Right atrium auricular region (tissue), 2 donors: ENCODE data around the gene ERN1. TPM values are rescaled to one million over a fixed set of nuclear protein-coding genes. Genes with fewer than 3 reads are reported as not detected.

Experiments used
- DNase-seq: peaks from one replicate; pipeline ENCODE4 v3.0.0-alpha.2; 2019; ENCODE audit warnings: low spot score
- H3K27ac ChIP-seq, 2 donors: fragments of 200-600 bp; sonication (generic); 1 replicate in 1 of 2; 2 replicates in 1 of 2; pipeline ENCODE4 v1.5.1; 2016 to 2019
- H3K27me3 ChIP-seq, 2 donors: fragments of 200-600 bp; sonication (generic); one replicate each; pipeline versions ENCODE4 v1.5.1 to v1.6.0; 2017 to 2019
- H3K36me3 ChIP-seq: fragments of 200-600 bp; sonication (generic); one replicate; pipeline ENCODE4 v1.5.1; 2016
- H3K4me1 ChIP-seq, 2 donors: fragments of 200-600 bp; sonication (generic); one replicate each; pipeline versions ENCODE4 v1.5.1 to v1.6.0; 2017 to 2019
- H3K4me3 ChIP-seq, 2 donors: fragments of 200-600 bp; sonication (generic); 1 replicate in 1 of 2; 2 replicates in 1 of 2; pipeline ENCODE4 v1.5.1; 2017 to 2019; ENCODE audit warnings: mild to moderate bottlenecking in 1 of 2, moderate library complexity in 1 of 2
- H3K9me3 ChIP-seq, 2 donors: fragments of 200-600 bp; sonication (generic); one replicate each; pipeline ENCODE4 v1.5.1; 2019
- CTCF ChIP-seq, 2 donors: fragments of 200-600 bp; sonication (generic); IDR thresholded peaks; one replicate each; pipeline ENCODE4 v1.5.1; 2019; ENCODE audit warnings: antibody characterized with exemption in 2 of 2
- total RNA-seq, 2 donors: library from RNA; depleted of rRNA; stranded (reverse); fragments of >200 nt; gene quantifications; one replicate each; pipeline ENCODE4 v1.1.0, GENCODE V29; 2016

Gene ERN1
- total RNA-seq, 2 donors from 2014 or later: 7.0 to 11.9 TPM

- Histone ChIP-seq H3K4me1 (peaks cover 0 to 50% of the 10 kb centered on the region in 2 donors), H3K27me3 (no peaks in the 10 kb centered on the region)
Observed at GRCh38 chr17:64148699-64149098, 18.8 kb upstream of the ERN1 start.

GRCh38 chr17:64148017-64148631 lies 18.2 kb upstream of the ERN1 start:
- H3K4me1 ChIP-seq: peaks cover 0 to 45% of the 10 kb centered on the region in 2 donors
- H3K9me3 ChIP-seq: no peaks in the 10 kb centered on the region
- H3K27me3 ChIP-seq: no peaks in the 10 kb centered on the region
- H3K27ac ChIP-seq: peak overlapping the region; percentile 97
- H3K36me3 ChIP-seq: peaks cover 6% of the 10 kb centered on the region
- H3K4me3 ChIP-seq: no peak overlapping the region
- no peak for TF ChIP-seq CTCF (IDR thresholded peaks at IDR 0.05)
- DNase-seq: peak; percentile 57

More at GRCh38 chr17:64148699-64149098, 18.8 kb upstream of the ERN1 start:
- no peaks in the 10 kb centered on the region for H3K9me3 ChIP-seq
- peak overlapping the region in 1 of 2 donors; percentile 97 for H3K27ac ChIP-seq
- TF ChIP-seq CTCF (IDR thresholded peaks at IDR 0.05): peak in 1 of 2 donors; percentile 61
- H3K4me3 ChIP-seq: no peak overlapping the region
- peaks cover 11% of the 10 kb centered on the region for H3K36me3 ChIP-seq
- peak; percentile 59 for DNase-seq

DNA sequence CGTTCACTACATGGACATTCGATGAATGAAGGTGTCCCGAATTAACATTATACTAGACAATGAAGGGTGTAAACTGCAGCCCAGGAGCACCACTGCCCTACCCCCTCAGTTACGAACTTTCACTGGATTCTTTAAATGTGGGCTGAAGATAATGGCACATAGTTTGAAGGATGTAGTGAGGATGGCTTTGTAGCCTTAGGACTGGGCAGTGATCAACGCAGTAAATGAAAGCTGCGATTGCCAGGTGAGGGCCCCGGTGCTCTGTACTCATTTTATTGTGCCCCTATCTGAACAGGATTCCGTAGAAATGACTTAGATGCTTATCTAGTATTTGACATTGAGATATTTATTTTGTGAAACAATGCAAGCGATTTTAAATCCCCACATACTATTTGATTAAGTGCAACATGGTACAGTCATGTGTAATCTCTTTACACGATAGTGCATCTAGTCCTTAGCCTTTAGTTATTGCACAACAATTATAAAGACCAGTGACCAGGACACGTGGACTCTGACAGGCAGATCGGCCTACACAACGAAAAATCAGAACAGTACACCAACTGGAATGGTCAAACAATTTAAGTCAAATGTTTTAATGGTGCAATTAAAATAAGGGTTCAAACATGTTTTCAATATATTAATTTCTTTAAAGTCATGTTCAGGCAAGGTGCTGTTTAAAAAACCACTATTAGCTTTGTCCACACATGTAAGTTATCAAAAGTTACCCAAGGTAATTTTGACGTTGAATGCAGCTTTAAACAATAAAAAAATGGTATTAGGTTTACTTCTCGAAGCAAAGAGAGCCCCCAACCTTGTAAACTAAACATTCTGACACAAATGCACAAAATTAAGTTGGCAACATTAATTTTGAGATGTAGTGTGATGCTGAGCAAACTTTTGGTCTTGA lies 17.4 kb upstream of the ERN1 start:
- H3K9me3 ChIP-seq: no peaks in the 10 kb centered on the region
- peak; percentile 30 for DNase-seq
- peak overlapping the region; percentile 77 to 83 for H3K4me3 ChIP-seq
- H3K27me3 ChIP-seq: no peaks in the 10 kb centered on the region
- H3K36me3 ChIP-seq: peaks cover 6% of the 10 kb centered on the region
- H3K4me1 ChIP-seq: peaks cover 0 to 37% of the 10 kb centered on the region in 2 donors
- H3K27ac ChIP-seq: peak overlapping the region; percentile 97
- TF ChIP-seq CTCF (IDR thresholded peaks at IDR 0.05): no peak

- no peak for TF ChIP-seq CTCF (IDR thresholded peaks at IDR 0.05)
- Histone ChIP-seq H3K4me1 (peaks cover 0 to 32% of the 10 kb centered on the region in 2 donors), H3K27me3 (no peaks in the 10 kb centered on the region), H3K4me3 (peak overlapping the region; percentile 77 to 83), H3K27ac (peak overlapping the region; percentile 97), H3K9me3 (no peaks in the 10 kb centered on the region), H3K36me3 (peaks cover 6% of the 10 kb centered on the region)
- DNase-seq: peak; percentile 80
Observed at GRCh38 chr17:64146418-64147109, 16.6 kb upstream of the ERN1 start.

- no peak for TF ChIP-seq CTCF (IDR thresholded peaks at IDR 0.05)
- Histone ChIP-seq H3K36me3 (peaks cover 6% of the 10 kb centered on the region), H3K4me3 (peak overlapping the region; percentile 77 to 83), H3K4me1 (peaks cover 0 to 29% of the 10 kb centered on the region in 2 donors), H3K27me3 (no peaks in the 10 kb centered on the region), H3K9me3 (no peaks in the 10 kb centered on the region), H3K27ac (peak overlapping the region; percentile 97)
- peak; percentile 100 for DNase-seq
Observed at GRCh38 chr17:64145751-64146417, 15.9 kb upstream of the ERN1 start.
